Left ventricle myocardium inferior (tissue), 1 donor: Measurements from ENCODE around the gene VDAC2. TPM values are rescaled to one million over a fixed set of nuclear protein-coding genes. Genes with fewer than 3 reads are reported as not detected.
A peak's percentile ranks its signal among the peaks of the same experiment; 100 is the strongest.

Experiments used
- DNase-seq: peaks from one replicate; pipeline ENCODE4 v3.0.0-alpha.2; 2020
- H3K27ac ChIP-seq: fragments of 200-600 bp; replicated peaks from 2 replicates; pipeline ENCODE4 v1.8.0; 2021
- H3K27me3 ChIP-seq: fragments of 200-600 bp; 2 replicates; pipeline ENCODE4 v1.8.0; 2021; ENCODE audit warnings: low read depth
- H3K36me3 ChIP-seq: fragments of 200-600 bp; 2 replicates; pipeline ENCODE4 v1.8.0; 2021
- H3K4me1 ChIP-seq: fragments of 200-600 bp; 2 replicates; pipeline ENCODE4 v1.8.0; 2021
- H3K4me3 ChIP-seq: fragments of 200-600 bp; 2 replicates; pipeline ENCODE4 v1.8.0; 2021; ENCODE audit warnings: mild to moderate bottlenecking, moderate library complexity
- H3K9me3 ChIP-seq: fragments of 200-600 bp; replicated peaks from 2 replicates; pipeline ENCODE4 v1.8.0; 2021
- intact Hi-C: fragments of 100-400 bp; cut with micrococcal nuclease; formaldehyde crosslinking; loops from one replicate; pipeline ENCODE4 v1.11.0; 2022
- total RNA-seq: library from RNA; stranded (reverse); fragmentation: NEBNext Ultra II Directional; extraction: Animal tissue kit (Norgen Biotek cat#: 25700); gene quantifications from one replicate; pipeline ENCODE4 v1.2.1, GENCODE V29; 2021
- TF ChIP-seq, protein P1 (sequence below): fragments of 200-600 bp; IDR thresholded peaks from 2 replicates; pipeline ENCODE4 v1.8.0; 2021; ENCODE audit warnings: antibody characterized with exemption, mild to moderate bottlenecking, borderline replicate concordance
- donor health status: DM: no; HTN: yes; CAD: no; lungs with severe emphysema.

VDAC2 gene
- total RNA-seq, 1 donor from 2014 or later: 442 TPM

DNA sequence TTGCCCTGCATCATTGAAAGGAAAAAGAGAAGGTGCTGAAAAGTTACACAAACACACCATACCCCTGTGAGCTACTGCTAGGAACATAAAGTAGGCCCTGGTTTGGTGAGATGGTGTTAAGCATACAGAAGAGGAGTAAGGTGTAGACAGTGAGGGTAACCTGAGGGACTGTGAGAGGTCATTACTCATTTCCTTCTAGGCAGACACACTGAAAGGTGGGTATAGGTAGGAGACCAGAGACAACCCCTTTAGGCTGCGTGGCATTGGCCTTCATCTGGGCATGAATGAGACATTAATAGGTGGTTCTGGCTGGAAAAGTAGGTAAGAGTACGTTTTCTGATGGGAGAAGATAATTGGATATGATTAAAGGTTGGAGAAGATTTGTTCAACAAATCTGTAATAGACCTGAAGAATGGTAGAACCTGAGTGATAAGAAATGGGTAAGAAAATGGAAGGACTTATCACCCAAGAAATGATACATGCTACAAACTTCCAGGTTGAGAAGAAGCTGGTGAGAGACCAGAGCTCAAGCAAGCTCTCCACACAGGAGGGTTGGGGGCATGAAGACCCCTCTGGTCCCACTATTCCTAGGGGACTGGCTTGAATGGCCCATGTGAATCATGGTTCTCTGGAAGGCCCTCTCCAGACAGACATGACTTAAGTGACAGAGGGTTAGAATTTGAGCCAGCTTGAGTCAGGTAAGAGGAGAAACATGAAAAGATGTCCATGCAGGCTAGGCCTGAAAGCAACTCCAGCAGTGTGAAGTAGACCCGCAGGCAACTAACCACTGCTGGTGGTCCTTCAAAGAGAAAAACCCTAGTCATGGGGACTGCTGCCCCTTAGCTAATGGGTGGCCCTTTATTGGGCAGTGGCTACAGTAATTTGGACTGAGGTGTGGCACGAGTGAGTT lies 21.3 kb downstream of the VDAC2 start:
- TF ChIP-seq, protein P1, sequence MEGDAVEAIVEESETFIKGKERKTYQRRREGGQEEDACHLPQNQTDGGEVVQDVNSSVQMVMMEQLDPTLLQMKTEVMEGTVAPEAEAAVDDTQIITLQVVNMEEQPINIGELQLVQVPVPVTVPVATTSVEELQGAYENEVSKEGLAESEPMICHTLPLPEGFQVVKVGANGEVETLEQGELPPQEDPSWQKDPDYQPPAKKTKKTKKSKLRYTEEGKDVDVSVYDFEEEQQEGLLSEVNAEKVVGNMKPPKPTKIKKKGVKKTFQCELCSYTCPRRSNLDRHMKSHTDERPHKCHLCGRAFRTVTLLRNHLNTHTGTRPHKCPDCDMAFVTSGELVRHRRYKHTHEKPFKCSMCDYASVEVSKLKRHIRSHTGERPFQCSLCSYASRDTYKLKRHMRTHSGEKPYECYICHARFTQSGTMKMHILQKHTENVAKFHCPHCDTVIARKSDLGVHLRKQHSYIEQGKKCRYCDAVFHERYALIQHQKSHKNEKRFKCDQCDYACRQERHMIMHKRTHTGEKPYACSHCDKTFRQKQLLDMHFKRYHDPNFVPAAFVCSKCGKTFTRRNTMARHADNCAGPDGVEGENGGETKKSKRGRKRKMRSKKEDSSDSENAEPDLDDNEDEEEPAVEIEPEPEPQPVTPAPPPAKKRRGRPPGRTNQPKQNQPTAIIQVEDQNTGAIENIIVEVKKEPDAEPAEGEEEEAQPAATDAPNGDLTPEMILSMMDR: no peak
- Histone ChIP-seq H3K36me3 (peaks cover 37% of the 10 kb centered on the region), H3K4me1 (peaks cover 59% of the 10 kb centered on the region), H3K27me3 (no peaks in the 10 kb centered on the region), H3K9me3 (no peaks in the 10 kb centered on the region), H3K4me3 (no peak overlapping the region), H3K27ac (peak overlapping the region; percentile 28)
- intact Hi-C loops: loop anchor here (10.0 kb wide), 1 partner anchor 967 kb away; no protein-coding TSS in a partner anchor
- no peak for DNase-seq

DNA sequence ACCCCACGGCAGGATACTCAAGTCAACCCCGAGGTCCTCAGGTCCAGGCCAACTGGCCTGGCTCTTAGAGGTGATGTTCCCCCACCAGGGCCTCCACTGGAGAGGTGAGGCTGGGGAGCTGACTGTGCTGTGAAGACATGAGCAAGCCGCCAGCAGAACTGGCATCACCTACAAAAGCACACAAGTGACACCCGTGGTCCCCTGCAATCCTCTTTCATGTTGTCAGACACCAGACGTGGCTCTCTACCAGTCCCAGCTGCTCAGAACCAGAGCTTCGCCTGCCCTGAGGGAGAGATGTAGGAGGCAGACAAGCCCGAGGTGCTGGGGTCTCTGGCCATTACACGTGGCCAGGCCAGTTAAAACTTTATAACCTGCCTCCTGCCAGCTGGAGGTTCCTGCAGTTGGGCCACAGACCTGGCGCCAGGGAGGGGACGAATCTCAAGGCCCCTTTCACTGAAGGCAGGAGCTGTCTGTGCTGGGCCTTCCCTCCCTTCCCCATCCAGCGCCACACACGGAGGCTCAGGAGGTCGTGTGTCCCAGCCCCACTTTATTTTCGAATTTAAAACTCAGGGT lies 22.9 kb downstream of the VDAC2 start:
- Histone ChIP-seq H3K27ac (peak overlapping the region; percentile 94), H3K36me3 (peaks cover 32% of the 10 kb centered on the region), H3K27me3 (no peaks in the 10 kb centered on the region), H3K9me3 (no peaks in the 10 kb centered on the region), H3K4me3 (peak overlapping the region; percentile 91), H3K4me1 (peaks cover 43% of the 10 kb centered on the region)
- DNase-seq: no peak
- intact Hi-C loops: loop anchor here (10.0 kb wide), 1 partner anchor 969 kb away; no protein-coding TSS in a partner anchor
- TF ChIP-seq, protein P1: no peak

GRCh38 chr10:75234017-75234682 lies 23.6 kb downstream of the VDAC2 start:
- Histone ChIP-seq H3K27ac (peak overlapping the region; percentile 94), H3K36me3 (peaks cover 27% of the 10 kb centered on the region), H3K9me3 (no peaks in the 10 kb centered on the region), H3K4me1 (peaks cover 37% of the 10 kb centered on the region), H3K27me3 (no peaks in the 10 kb centered on the region), H3K4me3 (peak overlapping the region; percentile 91)
- intact Hi-C loops: loop anchor here (10.0 kb wide), 1 partner anchor 969 kb away; no protein-coding TSS in a partner anchor
- peak; percentile 93 for DNase-seq
- TF ChIP-seq, protein P1: no peak

DNA sequence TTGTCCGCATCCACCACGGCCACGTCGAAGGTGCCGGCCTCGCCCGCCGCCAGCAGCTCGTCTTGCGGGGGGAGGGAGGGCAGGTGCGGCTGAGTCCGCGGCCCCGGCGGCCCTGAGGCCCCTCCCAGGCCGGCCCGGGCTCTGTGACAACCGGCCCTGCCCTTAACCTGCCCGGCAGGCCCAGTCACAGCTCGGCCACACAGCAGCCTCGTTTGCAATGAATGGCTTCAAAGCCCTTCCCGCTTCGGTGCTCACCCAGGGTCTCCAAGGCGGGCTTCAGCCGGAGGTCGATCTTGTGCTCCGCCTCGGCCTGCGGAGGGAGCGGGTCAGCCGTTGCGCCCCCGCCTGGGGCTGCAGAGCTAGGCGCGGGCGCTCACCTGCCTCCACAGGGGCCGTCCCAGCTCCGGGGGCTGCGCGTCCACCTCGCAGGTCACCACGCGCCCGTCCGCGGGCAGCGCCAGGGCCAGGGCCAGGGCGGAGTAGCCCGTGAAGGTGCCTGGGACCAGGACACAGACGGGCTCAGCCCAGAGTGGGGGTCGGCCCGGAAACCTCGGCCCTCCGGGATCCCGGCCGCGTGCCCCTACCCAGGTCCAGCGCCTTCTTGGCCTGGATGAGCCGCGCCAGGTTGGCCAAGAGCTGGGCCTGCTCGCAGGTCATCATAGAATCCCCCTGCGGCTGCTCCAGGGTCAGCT lies 24.2 kb downstream of the VDAC2 start:
- peaks cover 30% of the 10 kb centered on the region for H3K4me1 ChIP-seq
- peak overlapping the region; percentile 94 for H3K27ac ChIP-seq
- H3K36me3 ChIP-seq: peaks cover 22% of the 10 kb centered on the region
- H3K27me3 ChIP-seq: no peaks in the 10 kb centered on the region
- peak overlapping the region; percentile 91 for H3K4me3 ChIP-seq
- no peaks in the 10 kb centered on the region for H3K9me3 ChIP-seq
- no peak for DNase-seq
- TF ChIP-seq, protein P1: peak; percentile 26
- intact Hi-C loops: loop anchor here (10.0 kb wide), 1 partner anchor 970 kb away; no protein-coding TSS in a partner anchor
